Left ventricle myocardium superior (tissue), 1 donor: Measurements from ENCODE around the gene TENM4. TPM values are rescaled to one million over a fixed set of nuclear protein-coding genes. Genes with fewer than 3 reads are reported as not detected.

Source experiments
- ATAC-seq: fragments of 200-7000 bp; cut with Tn5 transposase; one replicate; pipeline ENCODE4 v1.9.1; 2020; ENCODE audit warnings: mild to moderate bottlenecking, moderate library complexity
- DNase-seq: peaks from one replicate; pipeline ENCODE4 v3.0.0-alpha.2; 2020
- intact Hi-C: fragments of 100-400 bp; cut with micrococcal nuclease; formaldehyde crosslinking; loops from one replicate; pipeline ENCODE4 v1.11.0; 2022
- total RNA-seq: library from RNA; stranded (reverse); fragmentation: NEBNext Ultra II Directional; extraction: Animal tissue kit (Norgen Biotek cat#: 25700); gene quantifications from one replicate; pipeline ENCODE4 v1.2.1, GENCODE V29; 2021
- donor health status: DM: no; HTN: yes; CAD: no; lungs with severe emphysema.

TENM4 gene
- total RNA-seq, 1 donor from 2014 or later: 0.40 TPM

- intact Hi-C loops: no loop called here
- no peak for ATAC-seq
- no peak for DNase-seq
Observed at GRCh38 chr11:78759071-78759470, 681.8 kb downstream of the TENM4 start.

- ATAC-seq: no peak
- DNase-seq: no peak
- intact Hi-C loops: no loop called here
Observed at GRCh38 chr11:78753297-78753696, 687.5 kb downstream of the TENM4 start.

DNA sequence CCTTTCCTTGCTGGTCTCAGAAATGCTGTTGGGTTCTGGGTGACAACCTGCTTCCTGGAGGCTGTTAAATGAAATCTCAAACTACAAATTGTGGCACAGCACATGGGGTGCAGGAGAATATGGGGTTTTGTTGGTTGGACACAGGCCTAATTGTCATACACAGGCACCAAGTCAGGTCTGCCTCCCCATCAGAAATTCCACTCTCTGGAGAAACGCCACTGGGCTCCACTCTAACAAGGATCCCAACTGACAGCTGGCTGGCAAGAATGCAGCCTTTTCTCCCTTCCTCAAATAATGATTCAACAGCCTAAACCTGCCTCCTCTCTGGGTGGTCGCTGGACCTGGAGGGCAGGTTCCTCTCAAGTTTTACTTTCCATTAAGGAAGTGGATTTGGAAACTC, 688.3 kb downstream of the TENM4 start:
- intact Hi-C loops: no loop called here
- ATAC-seq: no peak
- DNase-seq: no peak

GRCh38 chr11:78748918-78749690, 691.7 kb downstream of the TENM4 start:
- DNase-seq (no peak), ATAC-seq (no peak)
- intact Hi-C loops: no loop called here

DNA sequence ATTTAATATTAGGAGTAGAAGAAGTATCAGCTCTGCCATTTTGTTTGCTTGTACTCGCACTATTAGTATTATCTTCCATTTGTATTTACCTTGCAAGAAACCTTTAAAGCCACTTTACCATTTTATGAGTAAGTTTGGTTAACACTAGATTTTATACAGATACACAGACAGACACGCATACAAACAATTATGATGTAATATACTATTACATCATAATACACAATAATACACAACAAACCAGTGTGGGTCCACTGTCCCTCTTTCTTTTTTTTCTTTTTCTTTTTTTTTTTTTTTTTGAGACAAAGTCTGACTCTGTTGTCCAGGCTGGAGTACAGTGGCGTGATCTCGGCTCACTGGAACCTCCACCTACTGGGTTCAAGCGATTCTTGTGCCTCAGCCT, 695.9 kb downstream of the TENM4 start:
- ATAC-seq (no peak), DNase-seq (no peak)
- intact Hi-C loops: no loop called here

- DNase-seq (no peak), ATAC-seq (no peak)
- intact Hi-C loops: no loop called here
Observed at GRCh38 chr11:78744202-78744601, 696.6 kb downstream of the TENM4 start.

GRCh38 chr11:78742430-78742829, 698.4 kb downstream of the TENM4 start:
- peak; percentile 79 for DNase-seq

DNA sequence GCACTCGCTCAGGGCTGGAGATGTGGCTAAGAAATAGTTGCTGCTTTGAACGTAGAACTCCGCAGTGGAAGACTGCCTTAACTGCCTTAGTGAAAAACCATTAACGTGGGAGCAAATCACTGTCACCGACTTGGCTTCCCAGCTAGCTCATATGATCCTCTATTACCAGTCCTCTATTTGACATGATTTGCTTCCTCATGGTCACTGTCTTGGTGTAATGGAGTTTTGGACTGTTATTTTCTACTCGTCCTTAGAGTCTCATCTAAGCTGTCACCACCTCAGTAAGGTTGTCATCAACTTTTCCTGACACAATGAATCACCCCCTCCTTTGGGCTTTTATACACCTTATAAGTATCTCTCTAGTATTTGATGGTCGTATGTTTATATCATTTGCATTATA, 699.1 kb downstream of the TENM4 start:
- DNase-seq (no peak), ATAC-seq (peak; percentile 68)
- intact Hi-C loops: no loop called here

More at GRCh38 chr11:78742430-78742829, 698.4 kb downstream of the TENM4 start:
- ATAC-seq: peak; percentile 96
- intact Hi-C loops: no loop called here

GRCh38 chr11:78740199-78741071, 700.4 kb downstream of the TENM4 start:
- ATAC-seq (peak; percentile 30), DNase-seq (peak; percentile 65)
- intact Hi-C loops: no loop called here

GRCh38 chr11:78737891-78738290, 702.9 kb downstream of the TENM4 start:
- intact Hi-C loops: no loop called here
- ATAC-seq: no peak

GRCh38 chr11:78737301-78737700, 703.5 kb downstream of the TENM4 start:
- DNase-seq (no peak), ATAC-seq (no peak)
- intact Hi-C loops: no loop called here

More at GRCh38 chr11:78737891-78738290, 702.9 kb downstream of the TENM4 start:
- no peak for DNase-seq

DNA sequence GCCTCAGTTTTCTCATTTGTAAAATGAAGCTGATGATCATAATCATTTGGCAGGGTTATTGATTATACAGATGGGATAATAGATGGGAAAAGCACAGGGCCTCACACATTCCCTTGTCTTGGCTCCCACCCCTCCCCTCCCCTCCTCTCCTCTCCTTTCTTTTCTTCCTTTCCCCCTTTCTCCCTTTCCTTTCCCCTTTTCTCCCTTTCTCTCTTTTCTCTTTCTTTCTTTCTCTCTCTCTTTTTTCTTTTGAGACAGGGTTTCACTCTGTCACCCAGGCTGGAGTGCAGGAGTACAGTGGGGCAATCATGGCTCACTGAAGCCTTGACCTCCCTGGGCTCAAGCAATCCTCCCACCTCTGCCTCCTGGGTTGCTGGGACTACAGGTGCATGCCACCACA, 705.1 kb downstream of the TENM4 start:
- DNase-seq (no peak), ATAC-seq (no peak)
- intact Hi-C loops: no loop called here

DNA sequence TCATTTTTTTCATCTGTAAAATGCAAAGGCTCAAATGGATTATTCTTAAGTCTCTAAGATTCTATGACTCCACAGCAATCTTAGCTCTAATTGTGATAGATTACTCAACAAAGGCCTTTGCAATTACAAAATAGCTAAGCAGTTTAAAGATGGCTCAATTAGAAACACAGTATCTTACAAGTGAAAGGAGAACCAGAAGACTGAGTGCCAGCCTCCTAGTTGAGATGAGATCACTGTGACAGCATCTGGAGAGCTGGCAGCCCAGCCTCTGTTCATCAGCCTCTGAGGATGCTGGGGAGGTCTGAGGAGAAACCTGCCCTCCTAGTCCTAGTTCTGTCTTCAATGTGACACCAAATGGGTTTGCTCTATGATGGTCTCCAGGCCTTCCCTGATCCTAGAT, 707.8 kb downstream of the TENM4 start:
- no peak for DNase-seq
- ATAC-seq: no peak
- intact Hi-C loops: no loop called here

- intact Hi-C loops: no loop called here
- no peak for DNase-seq
- no peak for ATAC-seq
Observed at GRCh38 chr11:78732246-78732645, 708.6 kb downstream of the TENM4 start.

GRCh38 chr11:78731027-78731426, 709.8 kb downstream of the TENM4 start:
- intact Hi-C loops: no loop called here
- no peak for DNase-seq
- no peak for ATAC-seq

GRCh38 chr11:78730267-78730824, 710.5 kb downstream of the TENM4 start:
- ATAC-seq (no peak), DNase-seq (no peak)
- intact Hi-C loops: no loop called here

DNA sequence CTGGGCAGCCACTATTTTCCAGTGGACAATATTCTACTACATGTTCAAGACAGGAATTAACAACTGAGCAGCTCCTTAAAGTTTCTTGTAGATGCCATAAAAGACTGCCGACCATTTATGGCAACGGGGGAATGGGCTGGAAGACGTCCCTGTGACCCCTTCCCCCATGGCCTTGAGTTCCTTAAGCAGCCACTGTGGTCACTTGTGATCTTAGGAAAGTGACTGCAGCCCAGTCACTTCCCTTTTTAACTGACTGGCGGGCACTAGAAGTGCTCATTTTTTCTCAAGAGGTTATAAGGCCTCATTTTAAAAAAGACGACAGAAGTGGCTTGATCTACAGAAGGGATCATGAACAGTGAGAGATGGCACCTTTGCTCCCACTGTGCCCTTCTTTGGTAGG, 713.0 kb downstream of the TENM4 start:
- no peak for DNase-seq
- intact Hi-C loops: no loop called here
- no peak for ATAC-seq

GRCh38 chr11:78725200-78725599, 715.6 kb downstream of the TENM4 start:
- DNase-seq: no peak
- no peak for ATAC-seq
- intact Hi-C loops: no loop called here

DNA sequence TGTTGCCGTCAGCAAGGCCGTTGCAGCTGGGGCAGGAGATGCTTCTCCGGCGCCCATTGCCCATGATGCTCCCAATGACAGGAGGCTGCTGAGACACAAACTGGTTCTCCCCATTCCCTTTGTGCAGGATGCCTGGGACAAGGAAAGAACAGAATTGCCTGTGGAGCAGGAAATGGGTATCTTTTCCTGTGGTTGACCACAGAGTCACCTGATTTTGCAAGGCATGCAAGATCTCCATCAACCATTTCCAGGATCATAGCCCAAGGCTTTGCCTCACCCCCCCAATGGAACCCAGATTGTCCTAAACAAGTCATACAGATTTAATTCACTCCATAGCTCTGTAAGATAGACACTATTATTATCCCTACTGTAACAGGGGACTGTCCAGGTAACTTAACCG, 718.0 kb downstream of the TENM4 start:
- ATAC-seq (no peak), DNase-seq (no peak)
- intact Hi-C loops: no loop called here

- intact Hi-C loops: no loop called here
- DNase-seq (no peak), ATAC-seq (peak; percentile 69)
Observed at GRCh38 chr11:78720281-78720989, 720.4 kb downstream of the TENM4 start.
